H9 (cell line): Measurements from ENCODE around the gene TRIM50. TPM values are rescaled to one million over a fixed set of nuclear protein-coding genes. Genes with fewer than 3 reads are reported as not detected.

ENCODE experiments used
- DNase-seq: peaks from one replicate; pipeline ENCODE4 v3.0.0-alpha.2; 2017
- H2AFZ ChIP-seq: one replicate; pipeline ENCODE4 v1.6.1; 2013; ENCODE audit warnings: mild to moderate bottlenecking, low read length, control low read depth, moderate library complexity
- H2AK5ac ChIP-seq: 2 replicates; pipeline ENCODE4 v1.6.1; 2013; ENCODE audit warnings: low read length, control low read depth, mixed read lengths; ENCODE audit not compliant: insufficient read length
- H2BK120ac ChIP-seq: one replicate; pipeline ENCODE4 v1.6.1; 2013; ENCODE audit warnings: low read depth, mild to moderate bottlenecking, low read length, control low read depth, inconsistent platforms; ENCODE audit not compliant: poor library complexity, severe bottlenecking
- H2BK12ac ChIP-seq: 2 replicates; pipeline ENCODE4 v1.6.1; 2013; ENCODE audit warnings: low read length, control low read depth, mixed read lengths, low read depth; ENCODE audit not compliant: insufficient read length
- H2BK15ac ChIP-seq: 2 replicates; pipeline ENCODE4 v1.6.1; 2013; ENCODE audit warnings: low read depth, low read length, control low read depth
- H2BK20ac ChIP-seq: one replicate; pipeline ENCODE4 v1.6.1; 2013; ENCODE audit warnings: low read depth, mild to moderate bottlenecking, low read length, control low read depth, inconsistent platforms; ENCODE audit not compliant: poor library complexity, severe bottlenecking
- H2BK5ac ChIP-seq: 2 replicates; pipeline ENCODE4 v1.6.1; 2013; ENCODE audit warnings: low read length, control low read depth, mixed read lengths; ENCODE audit not compliant: insufficient read length
- H3K14ac ChIP-seq: 2 replicates; pipeline ENCODE4 v1.6.1; 2013; ENCODE audit warnings: low read length, control low read depth; ENCODE audit not compliant: insufficient read depth
- H3K18ac ChIP-seq: 2 replicates; pipeline ENCODE4 v1.6.1; 2013; ENCODE audit warnings: low read depth, mild to moderate bottlenecking, mixed read lengths, low read length, control low read depth; ENCODE audit not compliant: insufficient read length
- H3K23ac ChIP-seq: 2 replicates; pipeline ENCODE4 v1.6.1; 2013; ENCODE audit warnings: low read length, control low read depth, mixed read lengths, low read depth; ENCODE audit not compliant: insufficient read length
- H3K23me2 ChIP-seq: 2 replicates; pipeline ENCODE4 v1.6.1; 2013; ENCODE audit warnings: low read depth, mild to moderate bottlenecking, mixed read lengths, low read length, control low read depth; ENCODE audit not compliant: insufficient read length, poor library complexity, severe bottlenecking
- H3K27ac ChIP-seq: 2 replicates; pipeline ENCODE4 v1.5.1; 2013; ENCODE audit warnings: low read length, control low read depth, mixed read lengths, low read depth; ENCODE audit not compliant: insufficient read length
- H3K27me3 ChIP-seq: 2 replicates; pipeline ENCODE4 v1.6.1; 2013; ENCODE audit warnings: low read length, control low read depth, inconsistent platforms; ENCODE audit not compliant: insufficient read depth
- H3K4ac ChIP-seq: 2 replicates; pipeline ENCODE4 v1.6.1; 2013; ENCODE audit warnings: low read depth, mild to moderate bottlenecking, control low read depth, inconsistent platforms, low read length, moderate library complexity
- H3K4me1 ChIP-seq: 2 replicates; pipeline ENCODE4 v1.6.1; 2013; ENCODE audit warnings: low read length, control low read depth, inconsistent platforms; ENCODE audit not compliant: insufficient read depth
- H3K4me2 ChIP-seq: 2 replicates; pipeline ENCODE4 v1.6.1; 2013; ENCODE audit warnings: low read length, control low read depth, mixed read lengths; ENCODE audit not compliant: insufficient read length, insufficient read depth
- H3K56ac ChIP-seq: 2 replicates; pipeline ENCODE4 v1.6.1; 2013; ENCODE audit warnings: low read depth, mild to moderate bottlenecking, mixed read lengths, low read length, control low read depth; ENCODE audit not compliant: insufficient read length
- H3K79me1 ChIP-seq: 2 replicates; pipeline ENCODE4 v1.6.1; 2013; ENCODE audit warnings: low read depth, mild to moderate bottlenecking, moderate library complexity, low read length, control low read depth, inconsistent platforms; ENCODE audit not compliant: insufficient read depth, poor library complexity, severe bottlenecking
- H3K79me2 ChIP-seq: 2 replicates; pipeline ENCODE4 v1.6.1; 2013; ENCODE audit warnings: low read length, control low read depth, inconsistent platforms; ENCODE audit not compliant: insufficient read depth
- H3K9ac ChIP-seq: 2 replicates; pipeline ENCODE4 v1.6.1; 2013; ENCODE audit warnings: low read length, control low read depth, mixed read lengths; ENCODE audit not compliant: insufficient read length; ENCODE audit errors: extremely low read depth
- H3K9me3 ChIP-seq: one replicate; pipeline ENCODE4 v1.6.1; 2013; ENCODE audit warnings: low read depth, low read length, inconsistent platforms; ENCODE audit not compliant: control insufficient read depth
- H3T11ph ChIP-seq: one replicate; pipeline ENCODE4 v1.6.1; 2013; ENCODE audit warnings: mild to moderate bottlenecking, low read length, control low read depth, inconsistent platforms
- H4K20me1 ChIP-seq: one replicate; pipeline ENCODE4 v1.6.1; 2013; ENCODE audit not compliant: control insufficient read depth, insufficient read length, insufficient read depth
- H4K5ac ChIP-seq: 2 replicates; pipeline ENCODE4 v1.6.1; 2013; ENCODE audit warnings: low read depth, mild to moderate bottlenecking, mixed read lengths, low read length, control low read depth; ENCODE audit not compliant: insufficient read length
- H4K8ac ChIP-seq: replicated peaks from 2 replicates; pipeline ENCODE4 v1.6.1; 2013; ENCODE audit warnings: low read length, control low read depth, mixed read lengths, low read depth; ENCODE audit not compliant: insufficient read length
- H4K91ac ChIP-seq: 2 replicates; pipeline ENCODE4 v1.6.1; 2013; ENCODE audit warnings: low read depth, mild to moderate bottlenecking, moderate library complexity, mixed read lengths, low read length, control low read depth; ENCODE audit not compliant: insufficient read length
- H3K27ac Mint-ChIP-seq, 3 experiments: 2 replicates in 2 of 3; 3 replicates in 1 of 3; pipeline ENCODE4 v1.8.0; 2020 to 2021; ENCODE audit warnings: mixed read lengths in 3 of 3, mild to moderate bottlenecking in 1 of 3, moderate library complexity in 1 of 3
- H3K27me3 Mint-ChIP-seq: 2 replicates; pipeline ENCODE4 v1.8.0; 2021; ENCODE audit warnings: low read depth, mild to moderate bottlenecking, moderate library complexity, mixed read lengths
- H3K36me3 Mint-ChIP-seq, 3 experiments: 2 replicates in 2 of 3; 3 replicates in 1 of 3; pipeline ENCODE4 v1.8.0; 2020 to 2021; ENCODE audit warnings: low read depth in 3 of 3, mixed read lengths in 3 of 3; ENCODE audit not compliant: insufficient read depth in 1 of 3
- H3K4me1 Mint-ChIP-seq, 2 experiments: 2 replicates each; pipeline ENCODE4 v1.8.0; 2020; ENCODE audit warnings: mixed read lengths in 2 of 2
- H3K4me3 Mint-ChIP-seq, 2 experiments: 2 replicates in 1 of 2; 3 replicates in 1 of 2; pipeline ENCODE4 v1.8.0; 2020 to 2021; ENCODE audit warnings: mild to moderate bottlenecking in 2 of 2, mixed read lengths in 2 of 2, moderate library complexity in 1 of 2
- H3K9me3 Mint-ChIP-seq, 2 experiments: 2 replicates in 1 of 2; 3 replicates in 1 of 2; pipeline ENCODE4 v1.8.0; 2020; ENCODE audit warnings: mild to moderate bottlenecking in 2 of 2, mixed read lengths in 2 of 2, moderate library complexity in 1 of 2
- WGBS: extraction: QIAGEN DNeasy Blood & Tissue Kit; methylation state at CpG from one replicate; pipeline ENCODE4 v1.1.7; 2013; ENCODE audit warnings: missing lambda C conversion rate, low lambda C conversion rate, mixed read lengths; ENCODE audit not compliant: insufficient read length; ENCODE audit errors: extremely low coverage; 5-methylcytosine and 5-hydroxymethylcytosine counted together
- total RNA-seq: library from RNA; stranded (reverse); gene quantifications from 2 replicates; pipeline ENCODE4 v1.2.1, GENCODE V29; 2021
- TF ChIP-seq, protein P1 (sequence below): fragments of 200-600 bp; sonication (generic); conservative IDR thresholded peaks from 3 replicates; pipeline ENCODE4 v1.8.0; 2021; ENCODE audit warnings: antibody characterized with exemption, mild to moderate bottlenecking

The TRIM50 gene
- total RNA-seq, 1 experiment from 2014 or later, result not detected

DNA sequence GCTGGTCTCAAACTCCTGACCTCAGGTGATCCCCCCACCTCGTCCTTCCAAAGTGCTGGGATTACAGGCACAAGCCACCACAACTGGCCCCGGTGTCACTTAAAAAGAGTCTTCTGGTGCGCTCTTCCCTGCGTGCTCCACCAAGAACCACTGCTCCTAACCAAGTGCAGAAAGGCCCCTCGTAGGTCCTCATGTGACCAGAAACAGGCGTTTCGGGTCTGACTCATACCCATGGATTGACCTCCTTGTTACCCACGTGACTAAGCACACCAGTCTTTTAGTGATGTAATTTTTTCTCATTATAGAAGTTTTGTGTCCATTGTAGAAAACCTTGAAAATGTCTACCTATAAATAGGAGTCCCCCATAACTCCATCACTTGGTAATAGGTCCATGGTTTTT is 14.0 kb upstream of the TRIM50 start:
- H2BK5ac ChIP-seq, result no peak overlapping the region
- H4K20me1 ChIP-seq, result no peaks in the 10 kb centered on the region
- H4K91ac ChIP-seq, result no peak overlapping the region
- H3K4me2 ChIP-seq, result no peak overlapping the region
- Mint-ChIP-seq H3K4me3 (no peak overlapping the region), H3K27ac (peak overlapping the region in 1 of 3 experiments; percentile 90; a peak in 1 of 7 replicates), H3K36me3 (no peaks in the 10 kb centered on the region; a peak in 1 of 7 replicates), H3K4me1 (peaks cover 27 to 28% of the 10 kb centered on the region in 2 experiments), H3K27me3 (peaks cover 5% of the 10 kb centered on the region; the same call in 1 of the 2 replicates), H3K9me3 (no peaks in the 10 kb centered on the region)
- no peak overlapping the region for H2BK20ac ChIP-seq
- TF ChIP-seq, protein P1, sequence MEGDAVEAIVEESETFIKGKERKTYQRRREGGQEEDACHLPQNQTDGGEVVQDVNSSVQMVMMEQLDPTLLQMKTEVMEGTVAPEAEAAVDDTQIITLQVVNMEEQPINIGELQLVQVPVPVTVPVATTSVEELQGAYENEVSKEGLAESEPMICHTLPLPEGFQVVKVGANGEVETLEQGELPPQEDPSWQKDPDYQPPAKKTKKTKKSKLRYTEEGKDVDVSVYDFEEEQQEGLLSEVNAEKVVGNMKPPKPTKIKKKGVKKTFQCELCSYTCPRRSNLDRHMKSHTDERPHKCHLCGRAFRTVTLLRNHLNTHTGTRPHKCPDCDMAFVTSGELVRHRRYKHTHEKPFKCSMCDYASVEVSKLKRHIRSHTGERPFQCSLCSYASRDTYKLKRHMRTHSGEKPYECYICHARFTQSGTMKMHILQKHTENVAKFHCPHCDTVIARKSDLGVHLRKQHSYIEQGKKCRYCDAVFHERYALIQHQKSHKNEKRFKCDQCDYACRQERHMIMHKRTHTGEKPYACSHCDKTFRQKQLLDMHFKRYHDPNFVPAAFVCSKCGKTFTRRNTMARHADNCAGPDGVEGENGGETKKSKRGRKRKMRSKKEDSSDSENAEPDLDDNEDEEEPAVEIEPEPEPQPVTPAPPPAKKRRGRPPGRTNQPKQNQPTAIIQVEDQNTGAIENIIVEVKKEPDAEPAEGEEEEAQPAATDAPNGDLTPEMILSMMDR, result no peak
- H2BK120ac ChIP-seq, result no peak overlapping the region
- no peak overlapping the region for H3K18ac ChIP-seq
- no peak overlapping the region for H3K23ac ChIP-seq
- WGBS, result no CpG with 5 or more reads among the region's 8 CpGs
- H3K4ac ChIP-seq, result no peak overlapping the region
- H2BK15ac ChIP-seq, result no peak overlapping the region
- H3K79me2 ChIP-seq, result no peaks in the 10 kb centered on the region
- H2AFZ ChIP-seq, result no peak overlapping the region
- no peaks in the 10 kb centered on the region for H3K23me2 ChIP-seq
- H3K4me1 ChIP-seq, result peaks cover 5% of the 10 kb centered on the region; the same call in 1 of the 2 replicates
- peak overlapping the region; percentile 51 for H2BK12ac ChIP-seq
- H3K79me1 ChIP-seq, result no peaks in the 10 kb centered on the region
- no peak overlapping the region for H2AK5ac ChIP-seq
- H3T11ph ChIP-seq, result no peak overlapping the region
- no peak overlapping the region for H3K9ac ChIP-seq
- H3K27ac ChIP-seq, result no peak overlapping the region
- DNase-seq, result no peak
- H3K9me3 ChIP-seq, result no peaks in the 10 kb centered on the region
- H4K8ac ChIP-seq, result no peak overlapping the region
- H3K27me3 ChIP-seq, result no peaks in the 10 kb centered on the region
- no peak overlapping the region for H3K14ac ChIP-seq
- no peak overlapping the region for H3K56ac ChIP-seq
- H4K5ac ChIP-seq, result no peak overlapping the region
